PC-9 (cell line): ENCODE data around the gene POLR2F. TPM values are rescaled to one million over a fixed set of nuclear protein-coding genes. Genes with fewer than 3 reads are reported as not detected.

Source experiments
- BruUV-seq: library from RNA; stranded (reverse); fragments of 400-500 nt; replicated peaks from 2 replicates; lab custom pipeline; 2021; lab: Mats Ljungman, UMichigan
- CTCF ChIA-PET: fragments of 300-600 bp; sonication (Branson Sonifier 250); formaldehyde crosslinking; loops from one replicate; lab custom pipeline; 2022; ENCODE audit warnings: antibody characterized with exemption; lab: Charles Lee
- POLR2A ChIA-PET: fragments of 300-600 bp; sonication (Branson Sonifier 250); formaldehyde crosslinking; loops from one replicate; lab custom pipeline; 2022; ENCODE audit warnings: antibody characterized with exemption; ENCODE audit not compliant: unreplicated experiment; lab: Charles Lee
- DNase-seq, 2 experiments: peaks; one replicate each; pipeline versions ENCODE4 v3.0.0 to v3.0.0-alpha.2; 2015 to 2022; ENCODE audit warnings: mixed read lengths in 1 of 2
- H2AFZ ChIP-seq: fragments of 200-600 bp; sonication (generic); 2 replicates; pipeline ENCODE4 v1.8.1; 2017; ENCODE audit warnings: antibody characterized with exemption
- H3F3A ChIP-seq: fragments of 200-600 bp; sonication (generic); 2 replicates; pipeline ENCODE4 v1.8.1; 2017; ENCODE audit warnings: antibody characterized with exemption, mild to moderate bottlenecking, low read depth; ENCODE audit not compliant: insufficient read depth
- H3K27ac ChIP-seq: fragments of 200-600 bp; sonication (generic); 2 replicates; pipeline ENCODE4 v1.6.1; 2016; ENCODE audit warnings: mixed run types
- H3K27me3 ChIP-seq: fragments of 200-600 bp; sonication (generic); 2 replicates; pipeline ENCODE4 v1.6.1; 2016; ENCODE audit warnings: low read depth, mixed run types; ENCODE audit not compliant: insufficient read depth
- H3K36me3 ChIP-seq: fragments of 200-600 bp; sonication (generic); 2 replicates; pipeline ENCODE4 v1.6.1; 2016; ENCODE audit warnings: low read depth, mixed run types
- H3K4me1 ChIP-seq: fragments of 200-600 bp; sonication (generic); replicated peaks from 2 replicates; pipeline ENCODE4 v1.6.1; 2016; ENCODE audit warnings: mixed run types; ENCODE audit not compliant: insufficient read depth
- H3K4me2 ChIP-seq: fragments of 200-600 bp; sonication (generic); 2 replicates; pipeline ENCODE4 v1.6.1; 2017; ENCODE audit warnings: mixed run types
- H3K4me3 ChIP-seq: fragments of 200-600 bp; sonication (generic); 2 replicates; pipeline ENCODE4 v1.6.1; 2016; ENCODE audit warnings: mixed run types
- H3K79me2 ChIP-seq: fragments of 200-600 bp; sonication (generic); 2 replicates; pipeline ENCODE4 v1.6.1; 2017; ENCODE audit warnings: low read depth, mixed run types
- H3K9me2 ChIP-seq: fragments of 200-600 bp; sonication (generic); 2 replicates; pipeline ENCODE4 v1.8.1; 2017; ENCODE audit warnings: mild to moderate bottlenecking; ENCODE audit not compliant: insufficient read depth
- H3K9me3 ChIP-seq: fragments of 200-600 bp; sonication (generic); 2 replicates; pipeline ENCODE4 v1.8.1; 2016; ENCODE audit warnings: low read depth; ENCODE audit not compliant: insufficient read depth
- H4K20me1 ChIP-seq: fragments of 200-600 bp; sonication (generic); 2 replicates; pipeline ENCODE4 v1.8.1; 2017; ENCODE audit not compliant: insufficient read depth
- EZH2 ChIP-seq: fragments of 200-600 bp; sonication (generic); IDR thresholded peaks from 2 replicates; pipeline ENCODE4 v1.8.0; 2017; ENCODE audit warnings: antibody characterized with exemption, low read depth
- intact Hi-C: fragments of 100-400 bp; cut with micrococcal nuclease; formaldehyde crosslinking; loops from one replicate; pipeline ENCODE4 v1.10.0; 2022; ENCODE audit not compliant: unreplicated experiment
- total RNA-seq: library from RNA; stranded (reverse); gene quantifications from 2 replicates; pipeline ENCODE4 v1.2.3, GENCODE V29; 2021
- TF ChIP-seq, protein P1 (sequence below): fragments of 200-600 bp; sonication (generic); conservative IDR thresholded peaks from 2 replicates; pipeline ENCODE4 v1.6.1; 2017; ENCODE audit warnings: mixed run types, antibody characterized with exemption, mild to moderate bottlenecking, moderate library complexity

Gene POLR2F
- total RNA-seq, 1 experiment from 2014 or later = 180 TPM

DNA sequence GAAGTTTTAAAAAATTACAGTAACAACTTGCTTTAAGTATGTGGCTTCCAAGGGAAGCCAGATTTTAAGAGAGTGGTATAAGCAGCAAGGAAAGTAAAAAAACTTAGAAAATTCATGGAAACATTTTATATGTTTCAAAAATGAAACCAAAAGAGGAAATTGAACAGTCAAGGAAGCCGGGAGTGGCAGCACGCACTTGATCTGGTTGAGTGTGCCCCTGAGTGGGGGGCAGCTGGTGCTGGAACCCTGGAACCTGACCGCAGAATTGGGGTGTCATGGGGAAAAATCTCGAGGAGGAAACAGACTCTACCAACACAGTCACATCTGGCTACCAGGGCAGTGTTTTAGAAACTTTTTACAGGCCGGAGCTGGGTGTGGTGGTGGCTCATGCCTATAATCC is 33.4 kb upstream of the POLR2F start:
- intact Hi-C loops = no loop called here
- H3F3A ChIP-seq = peaks cover 9% of the 10 kb centered on the region; the same call in 1 of the 2 replicates
- H3K4me2 ChIP-seq = no peak overlapping the region
- peaks cover 47% of the 10 kb centered on the region for H3K36me3 ChIP-seq
- no peaks in the 10 kb centered on the region for H3K9me2 ChIP-seq
- no TSS peak for BruUV-seq
- DNase-seq = no peak
- no peak overlapping the region for H3K27ac ChIP-seq
- no peaks in the 10 kb centered on the region for H3K79me2 ChIP-seq
- no peaks in the 10 kb centered on the region for H3K27me3 ChIP-seq
- peaks cover 25% of the 10 kb centered on the region; the same call in 1 of the 2 replicates for H4K20me1 ChIP-seq
- CTCF ChIA-PET = no interaction called here
- H3K4me3 ChIP-seq = no peak overlapping the region
- no peaks in the 10 kb centered on the region for H3K9me3 ChIP-seq
- TF ChIP-seq, protein P1, sequence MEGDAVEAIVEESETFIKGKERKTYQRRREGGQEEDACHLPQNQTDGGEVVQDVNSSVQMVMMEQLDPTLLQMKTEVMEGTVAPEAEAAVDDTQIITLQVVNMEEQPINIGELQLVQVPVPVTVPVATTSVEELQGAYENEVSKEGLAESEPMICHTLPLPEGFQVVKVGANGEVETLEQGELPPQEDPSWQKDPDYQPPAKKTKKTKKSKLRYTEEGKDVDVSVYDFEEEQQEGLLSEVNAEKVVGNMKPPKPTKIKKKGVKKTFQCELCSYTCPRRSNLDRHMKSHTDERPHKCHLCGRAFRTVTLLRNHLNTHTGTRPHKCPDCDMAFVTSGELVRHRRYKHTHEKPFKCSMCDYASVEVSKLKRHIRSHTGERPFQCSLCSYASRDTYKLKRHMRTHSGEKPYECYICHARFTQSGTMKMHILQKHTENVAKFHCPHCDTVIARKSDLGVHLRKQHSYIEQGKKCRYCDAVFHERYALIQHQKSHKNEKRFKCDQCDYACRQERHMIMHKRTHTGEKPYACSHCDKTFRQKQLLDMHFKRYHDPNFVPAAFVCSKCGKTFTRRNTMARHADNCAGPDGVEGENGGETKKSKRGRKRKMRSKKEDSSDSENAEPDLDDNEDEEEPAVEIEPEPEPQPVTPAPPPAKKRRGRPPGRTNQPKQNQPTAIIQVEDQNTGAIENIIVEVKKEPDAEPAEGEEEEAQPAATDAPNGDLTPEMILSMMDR = no peak
- no peak for TF ChIP-seq EZH2
- no peaks in the 10 kb centered on the region for H3K4me1 ChIP-seq
- POLR2A ChIA-PET = no interaction called here
- no peak overlapping the region for H2AFZ ChIP-seq

DNA sequence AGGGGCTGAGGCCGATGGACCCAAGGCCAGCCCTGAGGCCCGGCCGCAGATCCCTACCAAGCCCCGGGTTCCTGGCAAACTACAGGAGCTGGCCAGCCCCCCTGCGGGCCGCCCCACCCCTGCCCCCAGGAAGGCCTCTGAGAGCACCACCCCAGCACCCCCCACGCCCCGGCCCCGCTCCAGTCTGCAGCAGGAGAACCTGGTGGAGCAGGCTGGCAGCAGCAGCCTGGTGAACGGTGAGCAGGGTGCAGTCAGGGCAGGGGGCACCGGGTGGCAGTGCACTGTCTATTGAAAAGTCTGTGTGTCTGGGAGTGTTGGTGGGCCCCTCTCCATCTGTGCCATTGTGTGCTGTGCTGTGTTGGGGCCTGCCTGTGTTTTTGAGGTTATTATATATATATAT is 31.3 kb upstream of the POLR2F start:
- POLR2A ChIA-PET = no interaction called here
- Histone ChIP-seq H3K36me3 (peaks cover 45% of the 10 kb centered on the region), H3F3A (peaks cover 9% of the 10 kb centered on the region), H3K27ac (no peak overlapping the region), H2AFZ (no peak overlapping the region), H3K9me3 (no peaks in the 10 kb centered on the region), H3K4me1 (no peaks in the 10 kb centered on the region), H3K27me3 (no peaks in the 10 kb centered on the region), H3K4me3 (no peak overlapping the region), H3K79me2 (no peaks in the 10 kb centered on the region), H3K4me2 (no peak overlapping the region), H4K20me1 (peaks cover 35% of the 10 kb centered on the region), H3K9me2 (no peaks in the 10 kb centered on the region)
- BruUV-seq = no TSS peak
- CTCF ChIA-PET = no interaction called here
- intact Hi-C loops = no loop called here
- TF ChIP-seq EZH2 = no peak
- TF ChIP-seq, protein P1 = no peak
- no peak for DNase-seq

DNA sequence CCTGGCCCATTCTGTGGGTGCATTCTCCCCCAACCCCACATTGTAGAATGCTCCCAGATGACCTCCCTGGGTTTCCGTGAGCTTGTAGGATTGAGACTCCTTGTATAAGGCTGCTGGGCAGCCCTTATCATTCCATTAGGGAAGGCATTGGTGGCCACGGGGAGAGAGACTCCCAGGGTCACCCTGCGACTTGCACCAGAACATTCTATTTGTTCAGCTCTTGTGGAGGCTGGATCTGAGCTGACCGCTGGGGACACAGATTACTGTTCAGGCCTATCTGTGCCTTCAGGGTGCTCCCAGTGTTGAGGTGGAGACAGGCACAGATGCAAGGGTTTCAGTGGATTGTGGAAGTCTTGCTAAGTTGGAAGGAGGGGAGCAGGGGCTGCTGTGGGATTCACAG is 29.6 kb upstream of the POLR2F start:
- CTCF ChIA-PET = no interaction called here
- Histone ChIP-seq H3K27me3 (no peaks in the 10 kb centered on the region), H3K4me3 (no peak overlapping the region), H3F3A (peaks cover 9% of the 10 kb centered on the region), H3K36me3 (peaks cover 36% of the 10 kb centered on the region), H3K27ac (no peak overlapping the region), H3K9me2 (no peaks in the 10 kb centered on the region), H2AFZ (no peak overlapping the region), H3K4me2 (no peak overlapping the region), H3K79me2 (no peaks in the 10 kb centered on the region), H4K20me1 (peaks cover 41% of the 10 kb centered on the region), H3K4me1 (no peaks in the 10 kb centered on the region), H3K9me3 (no peaks in the 10 kb centered on the region)
- no TSS peak for BruUV-seq
- POLR2A ChIA-PET = no interaction called here
- no peak for DNase-seq
- no peak for TF ChIP-seq EZH2
- TF ChIP-seq, protein P1 = no peak
- intact Hi-C loops = no loop called here
